ENCODE data around the gene CYS1. TPM values are rescaled to one million over a fixed set of nuclear protein-coding genes. Genes with fewer than 3 reads are reported as not detected.
"Not testable (repeated sequence)": the region's sequence is repeated elsewhere in the genome, so short reads cannot be mapped to it uniquely, and the experiment has no call there.

The CYS1 gene
- total RNA-seq, 2 experiments from 2014 or later: 0.11 to 0.14 TPM

DNA sequence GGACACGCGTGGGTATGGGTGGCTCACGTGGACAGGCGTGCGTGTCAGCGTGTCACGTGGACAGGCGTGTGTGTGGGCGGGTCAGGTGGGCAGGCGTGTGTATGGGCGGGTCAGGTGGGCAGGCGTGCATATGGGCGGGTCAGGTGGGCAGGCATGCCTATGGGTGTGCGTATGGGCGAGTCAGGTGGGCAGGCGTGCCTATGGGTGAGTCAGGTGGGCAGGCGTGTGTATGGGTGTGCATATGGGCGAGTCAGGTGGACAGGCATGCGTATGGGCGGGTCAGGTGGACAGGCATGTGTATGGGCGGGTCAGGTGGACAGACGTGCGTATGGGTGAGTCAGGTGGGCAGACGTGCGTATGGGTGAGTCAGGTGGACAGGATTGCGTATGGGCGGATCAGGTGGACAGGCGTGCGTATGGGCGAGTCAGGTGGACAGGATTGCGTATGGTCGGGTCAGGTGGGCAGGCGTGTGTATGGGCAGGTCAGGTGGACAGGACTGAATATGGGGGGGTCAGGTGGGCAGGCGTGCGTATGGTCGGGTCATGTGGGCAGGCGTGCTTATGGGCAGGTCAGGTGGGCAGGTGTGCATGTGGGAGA, 67.7 kb downstream of the CYS1 start:
- H3K4me1 Mint-ChIP-seq; POLR2A ChIA-PET; H3K4me3 Mint-ChIP-seq; H3K27ac Mint-ChIP-seq; DNase-seq; H3K9me3 Mint-ChIP-seq; H3K27me3 Mint-ChIP-seq; H3K36me3 Mint-ChIP-seq; ATAC-seq (ENCODE audit: low read depth): not testable (repeated sequence)

- H3K27me3 Mint-ChIP-seq; H3K27ac Mint-ChIP-seq; H3K4me1 Mint-ChIP-seq; H3K4me3 Mint-ChIP-seq; POLR2A ChIA-PET; H3K9me3 Mint-ChIP-seq; ATAC-seq (ENCODE audit: low read depth); H3K36me3 Mint-ChIP-seq; DNase-seq: not testable (repeated sequence)
Observed at GRCh38 chr2:10011606-10012325, 68.4 kb downstream of the CYS1 start.

- POLR2A ChIA-PET; H3K4me1 Mint-ChIP-seq; H3K9me3 Mint-ChIP-seq; H3K36me3 Mint-ChIP-seq; ATAC-seq (ENCODE audit: low read depth); H3K4me3 Mint-ChIP-seq; DNase-seq; H3K27ac Mint-ChIP-seq: not testable (repeated sequence)
- peaks cover 10% of the 10 kb centered on the region for H3K27me3 Mint-ChIP-seq
Observed at GRCh38 chr2:10010861-10011605, 69.2 kb downstream of the CYS1 start.

DNA sequence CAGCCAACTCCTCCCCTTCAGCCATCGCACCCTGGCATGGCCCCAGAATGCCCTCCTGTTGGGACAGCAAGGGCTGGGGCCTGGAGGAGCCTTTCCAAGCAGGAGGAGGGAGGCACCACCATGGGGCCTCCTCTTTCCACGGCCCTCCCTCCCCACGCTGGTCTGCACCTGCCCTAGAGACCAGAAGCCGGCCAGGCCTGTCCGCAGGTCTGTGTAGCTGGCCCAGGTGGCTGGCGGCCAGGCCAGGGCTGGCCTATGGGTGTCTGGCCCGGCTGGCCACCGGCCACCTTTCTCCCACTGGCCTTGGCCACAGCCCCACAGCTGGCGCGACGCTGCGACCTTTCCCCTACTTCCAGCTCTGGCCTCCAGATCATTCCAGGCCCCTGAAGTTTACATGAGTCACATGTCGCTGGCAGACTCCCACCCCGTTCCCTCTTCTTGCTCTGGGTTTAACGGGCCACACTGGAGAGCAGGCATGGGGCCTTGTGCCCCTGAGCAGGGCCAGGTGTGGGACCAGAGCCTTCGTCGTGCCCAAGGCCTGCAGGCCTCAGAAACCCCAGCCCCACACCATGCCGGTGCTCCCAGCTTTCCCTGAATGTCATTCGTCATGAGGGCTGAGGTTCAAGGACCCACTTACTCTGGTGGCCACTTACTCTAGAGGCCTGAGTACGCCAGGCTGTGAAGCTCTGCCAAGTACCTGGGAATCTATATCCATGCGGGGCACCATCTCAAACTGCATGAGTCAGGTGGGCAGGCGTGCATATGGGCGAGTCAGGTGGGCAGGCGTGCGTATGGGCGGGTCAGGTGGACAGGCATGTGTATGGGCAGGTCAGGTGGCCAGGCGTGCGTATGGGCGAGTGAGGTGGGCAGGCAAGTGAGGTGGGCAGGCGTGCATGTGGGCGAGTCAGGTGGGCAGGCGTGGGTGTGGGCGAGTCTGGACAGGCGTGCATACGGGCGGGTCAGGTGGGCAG, 70.1 kb downstream of the CYS1 start:
- H3K36me3 Mint-ChIP-seq: no peaks in the 10 kb centered on the region

GRCh38 chr2:10009271-10009810, 70.9 kb downstream of the CYS1 start:
- POLR2A ChIA-PET: no interaction called here
- Mint-ChIP-seq H3K4me1 (no peaks in the 10 kb centered on the region), H3K27ac (no peak overlapping the region), H3K27me3 (peaks cover 19% of the 10 kb centered on the region), H3K9me3 (no peaks in the 10 kb centered on the region), H3K4me3 (no peak overlapping the region), H3K36me3 (no peaks in the 10 kb centered on the region)
- DNase-seq (no peak), ATAC-seq (ENCODE audit: low read depth) (no peak)

More for the DNA sequence above, 70.1 kb downstream of the CYS1 start:
- Mint-ChIP-seq H3K4me1 (no peaks in the 10 kb centered on the region), H3K9me3 (no peaks in the 10 kb centered on the region), H3K27ac (no peak overlapping the region), H3K4me3 (no peak overlapping the region), H3K27me3 (peaks cover 19% of the 10 kb centered on the region)
- no peak for ATAC-seq (ENCODE audit: low read depth)
- DNase-seq: no peak
- POLR2A ChIA-PET: no interaction called here

DNA sequence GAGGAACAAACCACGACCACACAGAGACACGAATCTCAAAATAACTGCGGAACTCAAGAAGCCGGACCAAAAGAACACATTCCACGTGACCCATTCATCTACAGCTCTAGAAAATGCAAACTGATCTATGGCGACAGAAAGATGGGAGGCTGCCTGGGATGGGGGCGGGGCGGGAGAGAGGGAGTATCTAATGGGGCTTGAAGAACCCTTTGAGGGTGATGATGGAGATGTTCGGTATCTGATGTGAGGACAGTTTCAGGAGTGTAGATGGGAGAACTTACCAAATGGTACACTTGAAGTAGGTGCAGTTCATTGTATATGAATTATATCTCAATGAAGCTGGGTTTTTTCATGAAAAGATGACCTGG, 71.4 kb downstream of the CYS1 start:
- Mint-ChIP-seq H3K27ac (no peak overlapping the region), H3K9me3 (no peaks in the 10 kb centered on the region), H3K4me1 (no peaks in the 10 kb centered on the region), H3K36me3 (no peaks in the 10 kb centered on the region), H3K27me3 (peaks cover 19% of the 10 kb centered on the region), H3K4me3 (no peak overlapping the region)
- DNase-seq: no peak
- POLR2A ChIA-PET: no interaction called here
- ATAC-seq (ENCODE audit: low read depth): no peak

- no peaks in the 10 kb centered on the region for H3K9me3 Mint-ChIP-seq
- no peaks in the 10 kb centered on the region for H3K4me1 Mint-ChIP-seq
- no peak overlapping the region for H3K27ac Mint-ChIP-seq
- DNase-seq: no peak
- H3K4me3 Mint-ChIP-seq: no peak overlapping the region
- POLR2A ChIA-PET: no interaction called here
- no peaks in the 10 kb centered on the region for H3K36me3 Mint-ChIP-seq
- H3K27me3 Mint-ChIP-seq: peaks cover 19% of the 10 kb centered on the region
- no peak for ATAC-seq (ENCODE audit: low read depth)
Observed at GRCh38 chr2:10007921-10008808, 72.0 kb downstream of the CYS1 start.

DNA sequence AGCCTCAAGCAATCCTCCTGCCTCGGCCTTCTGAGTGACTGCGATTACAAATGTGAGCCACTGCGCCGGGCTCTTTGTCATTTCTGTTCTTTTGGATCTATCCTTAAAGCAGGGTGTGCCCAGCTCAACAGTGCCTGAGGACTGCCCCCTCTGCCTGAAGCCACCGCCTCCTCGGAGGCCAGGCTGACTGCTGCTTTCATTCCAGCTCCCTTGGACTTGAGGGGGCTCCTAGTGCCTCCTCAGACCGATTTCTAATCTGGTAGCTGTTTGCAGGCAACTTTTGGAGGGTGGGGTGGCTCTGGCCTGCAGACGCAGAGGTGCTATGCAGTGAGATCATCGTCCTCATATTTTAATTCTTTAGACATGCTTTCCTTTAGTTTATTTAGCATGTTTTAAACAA, 72.8 kb downstream of the CYS1 start:
- no peaks in the 10 kb centered on the region for H3K36me3 Mint-ChIP-seq
- H3K9me3 Mint-ChIP-seq: no peaks in the 10 kb centered on the region
- ATAC-seq (ENCODE audit: low read depth) (no peak), DNase-seq (no peak)
- peaks cover 19% of the 10 kb centered on the region for H3K27me3 Mint-ChIP-seq
- POLR2A ChIA-PET: no interaction called here
- H3K4me3 Mint-ChIP-seq: no peak overlapping the region
- no peak overlapping the region for H3K27ac Mint-ChIP-seq
- H3K4me1 Mint-ChIP-seq: no peaks in the 10 kb centered on the region

Other genes starting within 250 kb of the CYS1 start
- gene TAF1B, start 236.9 kb downstream of the CYS1 start, total RNA-seq: 10 to 100 TPM; 18.8 to 19.0 TPM
- under 1 TPM; 0.25 to 0.43 TPM for gene GRHL1, start 128.7 kb downstream of the CYS1 start, total RNA-seq
- gene KLF11, start 36.9 kb downstream of the CYS1 start, total RNA-seq: 1 to 10 TPM; 6.8 to 7.1 TPM
- 100 to 1,000 TPM; 320 to 355 TPM for gene RRM2, start 42.3 kb upstream of the CYS1 start, total RNA-seq
- 10 to 100 TPM; 75.8 to 77.1 TPM for gene HPCAL1, start 222.5 kb upstream of the CYS1 start, total RNA-seq

All from activated naive CD8-positive, alpha-beta T cell treated with anti-CD3 and anti-CD28 coated beads, Interleukin-2, amount 10 ng/mL, durations not matched to agents 7 days and 5 days (primary cell).